ENCODE measurements around the gene DTX1.

Gene DTX1

GRCh38 chr12:113081873-113082272 lies 25.3 kb downstream of the DTX1 start:
- no peak overlapping the region for H3K4me3 ChIP-seq (replicated peaks; ENCODE audit: low read depth, low read length)
- TF ChIP-seq CTCF (IDR thresholded peaks at IDR 0.05; ENCODE audit: low read length, missing control alignments), result no peak
- DNase-seq (ENCODE audit: low read depth), result no peak

GRCh38 chr12:113082486-113083148 lies 26.1 kb downstream of the DTX1 start:
- no peak for TF ChIP-seq CTCF (IDR thresholded peaks at IDR 0.05; ENCODE audit: low read length, missing control alignments)
- no peak for DNase-seq (ENCODE audit: low read depth)
- no peak overlapping the region for H3K4me3 ChIP-seq (replicated peaks; ENCODE audit: low read depth, low read length)

GRCh38 chr12:113083863-113084435 lies 27.4 kb downstream of the DTX1 start:
- no peak overlapping the region for H3K4me3 ChIP-seq (replicated peaks; ENCODE audit: low read depth, low read length)
- TF ChIP-seq CTCF (IDR thresholded peaks at IDR 0.05; ENCODE audit: low read length, missing control alignments), result no peak
- DNase-seq (ENCODE audit: low read depth), result no peak

GRCh38 chr12:113086249-113087164 lies 30.0 kb downstream of the DTX1 start:
- no peak for DNase-seq (ENCODE audit: low read depth)
- TF ChIP-seq CTCF (IDR thresholded peaks at IDR 0.05; ENCODE audit: low read length, missing control alignments), result no peak
- H3K4me3 ChIP-seq (replicated peaks; ENCODE audit: low read depth, low read length), result no peak overlapping the region

- DNase-seq (ENCODE audit: low read depth), result no peak
- TF ChIP-seq CTCF (IDR thresholded peaks at IDR 0.05; ENCODE audit: low read length, missing control alignments), result no peak
- no peak overlapping the region for H3K4me3 ChIP-seq (replicated peaks; ENCODE audit: low read depth, low read length)
These were observed 30.7 kb downstream of the DTX1 start for GRCh38 chr12:113087193-113087592.

GRCh38 chr12:113088037-113088436 lies 31.5 kb downstream of the DTX1 start:
- no peak overlapping the region for H3K4me3 ChIP-seq (replicated peaks; ENCODE audit: low read depth, low read length)

More at GRCh38 chr12:113088037-113088436, 31.5 kb downstream of the DTX1 start:
- DNase-seq (ENCODE audit: low read depth), result no peak
- TF ChIP-seq CTCF (IDR thresholded peaks at IDR 0.05; ENCODE audit: low read length, missing control alignments), result no peak
